Memory B cell (primary cell): ENCODE data around the gene INSYN2B.
A peak's percentile ranks its signal among the peaks of the same experiment; 100 is the strongest.

Experiments used
- ATAC-seq: fragments of 150-1000 bp; cut with Tn5 transposase; 2 replicates; pipeline ENCODE4 v1.10.0; 2021; ENCODE audit warnings: low read depth, mild to moderate bottlenecking, moderate library complexity
- DNase-seq, 2 donors: peaks; one replicate each; pipeline ENCODE4 v3.0.0; 2022; ENCODE audit warnings: low spot score in 2 of 2
- H3K27ac Mint-ChIP-seq: one replicate; pipeline ENCODE4 v1.8.0; 2022; ENCODE audit warnings: mild to moderate bottlenecking, moderate library complexity, mixed read lengths
- H3K27me3 Mint-ChIP-seq: one replicate; pipeline ENCODE4 v1.8.0; 2022; ENCODE audit warnings: mixed read lengths
- H3K36me3 Mint-ChIP-seq: one replicate; pipeline ENCODE4 v1.8.0; 2022; ENCODE audit warnings: mild to moderate bottlenecking, mixed read lengths
- H3K4me1 Mint-ChIP-seq: one replicate; pipeline ENCODE4 v1.8.0; 2022; ENCODE audit warnings: mixed read lengths
- H3K4me3 Mint-ChIP-seq: one replicate; pipeline ENCODE4 v1.8.0; 2022; ENCODE audit warnings: mild to moderate bottlenecking, moderate library complexity, mixed read lengths
- H3K9me3 Mint-ChIP-seq: one replicate; pipeline ENCODE4 v1.8.0; 2022; ENCODE audit warnings: mixed read lengths

INSYN2B gene

GRCh38 chr5:169880785-169881184 lies 99.5 kb downstream of the INSYN2B start:
- Mint-ChIP-seq H3K36me3 (peaks cover 31% of the 10 kb centered on the region), H3K4me3 (no peak overlapping the region)
- no peak for ATAC-seq

GRCh38 chr5:169880012-169880663 lies 100.2 kb downstream of the INSYN2B start:
- Mint-ChIP-seq H3K27ac (peak overlapping the region; percentile 95), H3K4me1 (peaks cover 32% of the 10 kb centered on the region), H3K36me3 (peaks cover 35% of the 10 kb centered on the region), H3K27me3 (no peaks in the 10 kb centered on the region), H3K9me3 (no peaks in the 10 kb centered on the region), H3K4me3 (peak overlapping the region; percentile 16)
- DNase-seq (peak in 1 of 2 donors; percentile 1), ATAC-seq (peak; percentile 83)

More at GRCh38 chr5:169880785-169881184, 99.5 kb downstream of the INSYN2B start:
- Mint-ChIP-seq H3K9me3 (no peaks in the 10 kb centered on the region), H3K27me3 (no peaks in the 10 kb centered on the region), H3K27ac (peak overlapping the region; percentile 95), H3K4me1 (peaks cover 28% of the 10 kb centered on the region)
- no peak for DNase-seq

GRCh38 chr5:169876386-169876785 lies 103.9 kb downstream of the INSYN2B start:
- Mint-ChIP-seq H3K4me3 (no peak overlapping the region), H3K9me3 (no peaks in the 10 kb centered on the region), H3K27me3 (no peaks in the 10 kb centered on the region), H3K27ac (peak overlapping the region; percentile 1), H3K36me3 (peaks cover 25% of the 10 kb centered on the region), H3K4me1 (peaks cover 28% of the 10 kb centered on the region)
- ATAC-seq (no peak), DNase-seq (no peak)

- Mint-ChIP-seq H3K4me1 (peaks cover 28% of the 10 kb centered on the region), H3K27me3 (no peaks in the 10 kb centered on the region), H3K4me3 (no peak overlapping the region), H3K27ac (peak overlapping the region; percentile 1), H3K36me3 (peaks cover 27% of the 10 kb centered on the region), H3K9me3 (no peaks in the 10 kb centered on the region)
- ATAC-seq: no peak
- DNase-seq: no peak
Measured at GRCh38 chr5:169875731-169876130, 104.6 kb downstream of the INSYN2B start.

GRCh38 chr5:169875091-169875728 lies 105.1 kb downstream of the INSYN2B start:
- Mint-ChIP-seq H3K4me3 (no peak overlapping the region), H3K4me1 (peaks cover 24% of the 10 kb centered on the region), H3K27ac (peak overlapping the region; percentile 1), H3K36me3 (peaks cover 28% of the 10 kb centered on the region), H3K27me3 (no peaks in the 10 kb centered on the region), H3K9me3 (no peaks in the 10 kb centered on the region)
- no peak for DNase-seq
- ATAC-seq: no peak

- peaks cover 22% of the 10 kb centered on the region for H3K4me1 Mint-ChIP-seq
- peaks cover 34% of the 10 kb centered on the region for H3K36me3 Mint-ChIP-seq
- H3K9me3 Mint-ChIP-seq: no peaks in the 10 kb centered on the region
- H3K4me3 Mint-ChIP-seq: no peak overlapping the region
- H3K27me3 Mint-ChIP-seq: no peaks in the 10 kb centered on the region
- no peak overlapping the region for H3K27ac Mint-ChIP-seq
- ATAC-seq: no peak
- no peak for DNase-seq
Measured at GRCh38 chr5:169874621-169875020, 105.7 kb downstream of the INSYN2B start.

- Mint-ChIP-seq H3K36me3 (peaks cover 38% of the 10 kb centered on the region), H3K4me1 (peaks cover 16% of the 10 kb centered on the region)
- no peak for ATAC-seq
Measured at GRCh38 chr5:169873642-169874041, 106.7 kb downstream of the INSYN2B start.

GRCh38 chr5:169871826-169872490 lies 108.3 kb downstream of the INSYN2B start:
- peaks cover 41% of the 10 kb centered on the region for H3K36me3 Mint-ChIP-seq
- H3K27me3 Mint-ChIP-seq: no peaks in the 10 kb centered on the region
- peaks cover 19% of the 10 kb centered on the region for H3K4me1 Mint-ChIP-seq
- no peaks in the 10 kb centered on the region for H3K9me3 Mint-ChIP-seq
- H3K4me3 Mint-ChIP-seq: no peak overlapping the region
- ATAC-seq: no peak
- no peak overlapping the region for H3K27ac Mint-ChIP-seq
- no peak for DNase-seq

More at GRCh38 chr5:169873642-169874041, 106.7 kb downstream of the INSYN2B start:
- Mint-ChIP-seq H3K4me3 (no peak overlapping the region), H3K27me3 (no peaks in the 10 kb centered on the region), H3K27ac (no peak overlapping the region), H3K9me3 (no peaks in the 10 kb centered on the region)
- no peak for DNase-seq

GRCh38 chr5:169870211-169870610 lies 110.1 kb downstream of the INSYN2B start:
- DNase-seq: no peak
- Mint-ChIP-seq H3K27me3 (no peaks in the 10 kb centered on the region), H3K36me3 (peaks cover 39% of the 10 kb centered on the region), H3K27ac (peak overlapping the region; percentile 36), H3K4me3 (no peak overlapping the region), H3K9me3 (no peaks in the 10 kb centered on the region), H3K4me1 (peaks cover 15% of the 10 kb centered on the region)
- ATAC-seq: no peak

- H3K27ac Mint-ChIP-seq: peak overlapping the region; percentile 79
- peaks cover 15% of the 10 kb centered on the region for H3K4me1 Mint-ChIP-seq
- peaks cover 39% of the 10 kb centered on the region for H3K36me3 Mint-ChIP-seq
Measured at GRCh38 chr5:169869066-169869465, 111.2 kb downstream of the INSYN2B start.

GRCh38 chr5:169867347-169867746 lies 112.9 kb downstream of the INSYN2B start:
- Mint-ChIP-seq H3K9me3 (no peaks in the 10 kb centered on the region), H3K27ac (no peak overlapping the region), H3K4me1 (peaks cover 15% of the 10 kb centered on the region), H3K27me3 (no peaks in the 10 kb centered on the region), H3K36me3 (peaks cover 38% of the 10 kb centered on the region), H3K4me3 (no peak overlapping the region)
- DNase-seq (no peak), ATAC-seq (no peak)

More at GRCh38 chr5:169869066-169869465, 111.2 kb downstream of the INSYN2B start:
- H3K27me3 Mint-ChIP-seq: no peaks in the 10 kb centered on the region
- H3K9me3 Mint-ChIP-seq: no peaks in the 10 kb centered on the region
- H3K4me3 Mint-ChIP-seq: no peak overlapping the region
- ATAC-seq (no peak), DNase-seq (no peak)

- H3K36me3 Mint-ChIP-seq: peaks cover 30% of the 10 kb centered on the region
- no peak overlapping the region for H3K4me3 Mint-ChIP-seq
- H3K9me3 Mint-ChIP-seq: no peaks in the 10 kb centered on the region
- no peaks in the 10 kb centered on the region for H3K27me3 Mint-ChIP-seq
- peaks cover 17% of the 10 kb centered on the region for H3K4me1 Mint-ChIP-seq
- DNase-seq (no peak), ATAC-seq (no peak)
- no peak overlapping the region for H3K27ac Mint-ChIP-seq
Measured at GRCh38 chr5:169864483-169864882, 115.8 kb downstream of the INSYN2B start.

GRCh38 chr5:169862391-169862811 lies 117.9 kb downstream of the INSYN2B start:
- H3K9me3 Mint-ChIP-seq: no peaks in the 10 kb centered on the region
- H3K36me3 Mint-ChIP-seq: peaks cover 19% of the 10 kb centered on the region
- H3K4me1 Mint-ChIP-seq: peaks cover 19% of the 10 kb centered on the region
- no peak overlapping the region for H3K27ac Mint-ChIP-seq
- no peak for DNase-seq
- no peak for ATAC-seq
- H3K4me3 Mint-ChIP-seq: no peak overlapping the region
- no peaks in the 10 kb centered on the region for H3K27me3 Mint-ChIP-seq

GRCh38 chr5:169861934-169862333 lies 118.4 kb downstream of the INSYN2B start:
- no peaks in the 10 kb centered on the region for H3K27me3 Mint-ChIP-seq
- ATAC-seq (no peak), DNase-seq (no peak)
- no peak overlapping the region for H3K4me3 Mint-ChIP-seq
- peaks cover 18% of the 10 kb centered on the region for H3K36me3 Mint-ChIP-seq
- peaks cover 17% of the 10 kb centered on the region for H3K4me1 Mint-ChIP-seq
- no peak overlapping the region for H3K27ac Mint-ChIP-seq
- H3K9me3 Mint-ChIP-seq: no peaks in the 10 kb centered on the region
